ENCODE measurements around the gene C1orf185.

C1orf185 gene

DNA sequence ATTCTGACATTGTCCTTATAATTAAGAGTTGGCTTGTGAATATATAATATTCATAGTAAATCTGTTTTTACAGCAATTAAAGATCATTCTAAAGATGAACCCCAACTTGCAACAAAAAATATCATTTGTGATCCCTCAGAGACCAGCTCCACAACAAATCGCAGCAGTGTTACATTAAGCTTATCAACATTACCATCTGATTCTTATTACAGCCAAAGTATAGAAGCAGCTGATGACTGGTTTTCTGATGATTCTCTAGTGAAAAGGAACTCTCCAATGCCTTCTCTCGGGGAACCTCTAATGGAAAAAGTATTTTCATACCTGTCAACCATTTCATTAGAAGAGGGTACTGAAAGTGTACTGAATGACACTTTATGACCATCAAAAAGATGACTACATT lies 45.4 kb downstream of the C1orf185 start:
- no CpG with 5 or more reads among the region's 2 CpGs for WGBS
- no peak overlapping the region for H2AFZ ChIP-seq (ENCODE audit: low read depth, low read length)
- DNase-seq, result no peak
- H3K9ac ChIP-seq (ENCODE audit: low read length), result no peak overlapping the region
- H2AK5ac ChIP-seq (ENCODE audit: low read length, severe bottlenecking), result no peak overlapping the region
- H3K4me1 ChIP-seq (ENCODE audit: control insufficient read depth, insufficient read depth, low read depth, low read length), result no peaks in the 10 kb centered on the region
- no peaks in the 10 kb centered on the region for H3K79me1 ChIP-seq (replicated peaks; ENCODE audit: low read length, poor library complexity, severe bottlenecking)
- no peak overlapping the region for H2BK15ac ChIP-seq (ENCODE audit: low read depth, poor library complexity, severe bottlenecking)
- no peak overlapping the region for H4K8ac ChIP-seq (ENCODE audit: low read length)
- no peak overlapping the region for H3K14ac ChIP-seq (ENCODE audit: low read length in 2 of 2)
- no peak overlapping the region for H3K27ac ChIP-seq (ENCODE audit: low read length, poor library complexity, severe bottlenecking)
- no peak overlapping the region for H3K4ac ChIP-seq (ENCODE audit: low read depth in 1 of 2, low read length in 2 of 2)
- H2BK5ac ChIP-seq (ENCODE audit: low read depth, low read length, poor library complexity, severe bottlenecking), result no peak overlapping the region
- no peak overlapping the region for H2BK12ac ChIP-seq (ENCODE audit: low read length in 2 of 2)
- no peaks in the 10 kb centered on the region for H3K36me3 ChIP-seq (ENCODE audit: control insufficient read depth in 1 of 2, insufficient read depth in 2 of 2, low read depth in 1 of 2, low read length in 2 of 2)
- no peak overlapping the region for H3K23ac ChIP-seq (ENCODE audit: low read length in 2 of 2)
- H3K18ac ChIP-seq (ENCODE audit: low read depth in 1 of 2, low read length in 2 of 2), result no peak overlapping the region
- H4K91ac ChIP-seq (ENCODE audit: low read length), result no peak overlapping the region
- H3K4me2 ChIP-seq (ENCODE audit: low read length, poor library complexity, severe bottlenecking), result no peak overlapping the region
- no peaks in the 10 kb centered on the region for H3K27me3 ChIP-seq (ENCODE audit: control insufficient read depth in 1 of 2, insufficient read depth in 1 of 2, low read length in 2 of 2)
- no peak overlapping the region for H2BK120ac ChIP-seq (ENCODE audit: low read depth, low read length)
- H3K9me3 ChIP-seq (ENCODE audit: control insufficient read depth, low read length), result no peaks in the 10 kb centered on the region
- no peak overlapping the region for H3K4me3 ChIP-seq (ENCODE audit: insufficient read depth in 1 of 2, low read depth in 1 of 2, low read length in 2 of 2)

DNA sequence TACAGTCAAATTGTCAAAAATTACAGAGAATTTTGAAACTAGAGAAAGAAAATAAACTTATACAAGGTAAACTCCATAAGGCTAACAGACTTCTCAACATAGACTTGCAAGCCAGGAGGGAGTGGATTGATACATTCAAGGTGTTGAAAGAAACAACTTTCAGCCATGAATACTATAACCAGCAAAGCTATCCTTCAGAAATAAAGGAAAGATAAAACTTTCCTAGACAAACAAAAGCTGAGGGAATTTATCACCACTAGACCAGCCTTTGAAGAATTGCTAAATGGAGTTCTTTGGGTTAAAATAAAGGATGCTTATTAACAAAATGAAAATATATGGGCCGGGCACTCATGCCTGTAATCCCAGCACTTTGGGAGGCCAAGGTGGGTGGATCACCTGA lies 52.7 kb downstream of the C1orf185 start:
- H3K9me3 ChIP-seq (ENCODE audit: control insufficient read depth, low read length), result peaks cover 25% of the 10 kb centered on the region
- no peak overlapping the region for H3K14ac ChIP-seq (ENCODE audit: low read length in 2 of 2)
- H3K4me1 ChIP-seq (ENCODE audit: control insufficient read depth, insufficient read depth, low read depth, low read length), result no peaks in the 10 kb centered on the region
- H2BK5ac ChIP-seq (ENCODE audit: low read depth, low read length, poor library complexity, severe bottlenecking), result no peak overlapping the region
- H3K27me3 ChIP-seq (ENCODE audit: control insufficient read depth in 1 of 2, insufficient read depth in 1 of 2, low read length in 2 of 2), result no peaks in the 10 kb centered on the region
- no peak overlapping the region for H2AFZ ChIP-seq (ENCODE audit: low read depth, low read length)
- H3K4me3 ChIP-seq (ENCODE audit: insufficient read depth in 1 of 2, low read depth in 1 of 2, low read length in 2 of 2), result no peak overlapping the region
- H2AK5ac ChIP-seq (ENCODE audit: low read length, severe bottlenecking), result no peak overlapping the region
- H3K79me1 ChIP-seq (replicated peaks; ENCODE audit: low read length, poor library complexity, severe bottlenecking), result no peaks in the 10 kb centered on the region
- no peak overlapping the region for H3K4me2 ChIP-seq (ENCODE audit: low read length, poor library complexity, severe bottlenecking)
- H3K36me3 ChIP-seq (ENCODE audit: control insufficient read depth in 1 of 2, insufficient read depth in 2 of 2, low read depth in 1 of 2, low read length in 2 of 2), result no peaks in the 10 kb centered on the region
- H3K27ac ChIP-seq (ENCODE audit: low read length, poor library complexity, severe bottlenecking), result no peak overlapping the region
- H3K4ac ChIP-seq (ENCODE audit: low read depth in 1 of 2, low read length in 2 of 2), result no peak overlapping the region
- WGBS, result 94% methylated on average over 1 of the region's 1 CpG
- no peak overlapping the region for H3K18ac ChIP-seq (ENCODE audit: low read depth in 1 of 2, low read length in 2 of 2)
- no peak overlapping the region for H4K8ac ChIP-seq (ENCODE audit: low read length)
- H3K9ac ChIP-seq (ENCODE audit: low read length), result no peak overlapping the region
- no peak overlapping the region for H4K91ac ChIP-seq (ENCODE audit: low read length)
- no peak overlapping the region for H2BK12ac ChIP-seq (ENCODE audit: low read length in 2 of 2)
- H3K23ac ChIP-seq (ENCODE audit: low read length in 2 of 2), result no peak overlapping the region
- no peak overlapping the region for H2BK15ac ChIP-seq (ENCODE audit: low read depth, poor library complexity, severe bottlenecking)
- no peak overlapping the region for H2BK120ac ChIP-seq (ENCODE audit: low read depth, low read length)
- DNase-seq, result no peak

DNA sequence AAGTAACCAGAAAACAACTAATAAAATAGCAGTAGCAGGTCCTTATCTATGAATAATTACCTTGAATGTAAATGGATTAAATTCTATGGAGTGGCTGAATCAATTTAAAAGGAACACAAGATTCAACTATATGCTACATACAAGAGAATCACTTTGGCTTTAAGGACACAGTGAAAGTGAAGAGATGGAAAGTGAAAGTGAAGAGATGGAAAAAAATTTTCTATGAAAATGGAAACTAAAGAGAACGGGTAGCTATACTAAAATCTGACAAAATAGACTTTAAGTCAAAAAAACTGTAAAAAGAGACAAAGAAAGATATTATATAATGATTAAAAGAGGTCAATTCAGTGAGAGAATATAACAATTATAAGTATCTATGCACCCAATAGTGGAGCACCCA lies 54.7 kb downstream of the C1orf185 start:
- no peaks in the 10 kb centered on the region for H3K79me1 ChIP-seq (replicated peaks; ENCODE audit: low read length, poor library complexity, severe bottlenecking)
- H3K4me2 ChIP-seq (ENCODE audit: low read length, poor library complexity, severe bottlenecking), result no peak overlapping the region
- DNase-seq, result no peak
- no peak overlapping the region for H3K23ac ChIP-seq (ENCODE audit: low read length in 2 of 2)
- no peak overlapping the region for H3K4me3 ChIP-seq (ENCODE audit: insufficient read depth in 1 of 2, low read depth in 1 of 2, low read length in 2 of 2)
- no peak overlapping the region for H4K8ac ChIP-seq (ENCODE audit: low read length)
- H2BK15ac ChIP-seq (ENCODE audit: low read depth, poor library complexity, severe bottlenecking), result no peak overlapping the region
- no peak overlapping the region for H2BK12ac ChIP-seq (ENCODE audit: low read length in 2 of 2)
- no CpG with 5 or more reads among the region's 1 CpG for WGBS
- H3K27ac ChIP-seq (ENCODE audit: low read length, poor library complexity, severe bottlenecking), result no peak overlapping the region
- no peak overlapping the region for H3K9ac ChIP-seq (ENCODE audit: low read length)
- no peak overlapping the region for H2AK5ac ChIP-seq (ENCODE audit: low read length, severe bottlenecking)
- H3K9me3 ChIP-seq (ENCODE audit: control insufficient read depth, low read length), result peaks cover 25% of the 10 kb centered on the region
- H2AFZ ChIP-seq (ENCODE audit: low read depth, low read length), result no peak overlapping the region
- H3K4ac ChIP-seq (ENCODE audit: low read depth in 1 of 2, low read length in 2 of 2), result no peak overlapping the region
- no peak overlapping the region for H2BK5ac ChIP-seq (ENCODE audit: low read depth, low read length, poor library complexity, severe bottlenecking)
- no peak overlapping the region for H3K14ac ChIP-seq (ENCODE audit: low read length in 2 of 2)
- no peaks in the 10 kb centered on the region for H3K36me3 ChIP-seq (ENCODE audit: control insufficient read depth in 1 of 2, insufficient read depth in 2 of 2, low read depth in 1 of 2, low read length in 2 of 2)
- H2BK120ac ChIP-seq (ENCODE audit: low read depth, low read length), result no peak overlapping the region
- H3K18ac ChIP-seq (ENCODE audit: low read depth in 1 of 2, low read length in 2 of 2), result no peak overlapping the region
- H3K27me3 ChIP-seq (ENCODE audit: control insufficient read depth in 1 of 2, insufficient read depth in 1 of 2, low read length in 2 of 2), result no peaks in the 10 kb centered on the region
- no peak overlapping the region for H4K91ac ChIP-seq (ENCODE audit: low read length)
- no peaks in the 10 kb centered on the region for H3K4me1 ChIP-seq (ENCODE audit: control insufficient read depth, insufficient read depth, low read depth, low read length)

DNA sequence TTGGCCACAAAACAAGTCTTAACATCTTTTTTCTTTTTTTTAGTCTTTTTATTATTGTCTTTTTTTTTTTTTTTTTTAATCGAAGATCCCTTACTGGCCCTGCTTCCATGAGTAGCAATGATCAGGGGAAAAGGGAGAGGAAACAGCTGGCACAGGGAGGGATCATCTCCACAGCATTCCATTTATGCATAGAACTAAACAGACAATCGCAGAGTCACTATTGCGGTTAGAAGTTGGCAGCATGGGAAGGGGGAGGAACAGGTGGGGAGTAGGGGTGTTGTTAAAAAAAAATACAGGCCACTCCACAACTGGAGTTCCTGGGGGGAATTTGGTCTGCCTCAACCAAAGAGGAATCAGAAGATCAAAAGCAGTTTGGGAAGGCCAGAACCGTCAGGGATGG lies 55.4 kb downstream of the C1orf185 start:
- Histone ChIP-seq H2BK5ac (ENCODE audit: low read depth, low read length, poor library complexity, severe bottlenecking) (no peak overlapping the region), H3K18ac (ENCODE audit: low read depth in 1 of 2, low read length in 2 of 2) (no peak overlapping the region), H2AK5ac (ENCODE audit: low read length, severe bottlenecking) (no peak overlapping the region), H2BK12ac (ENCODE audit: low read length in 2 of 2) (no peak overlapping the region), H2BK120ac (ENCODE audit: low read depth, low read length) (no peak overlapping the region), H2AFZ (ENCODE audit: low read depth, low read length) (no peak overlapping the region), H3K4me3 (ENCODE audit: insufficient read depth in 1 of 2, low read depth in 1 of 2, low read length in 2 of 2) (no peak overlapping the region), H4K8ac (ENCODE audit: low read length) (no peak overlapping the region), H3K4me2 (ENCODE audit: low read length, poor library complexity, severe bottlenecking) (no peak overlapping the region), H3K79me1 (replicated peaks; ENCODE audit: low read length, poor library complexity, severe bottlenecking) (no peaks in the 10 kb centered on the region), H3K9ac (ENCODE audit: low read length) (no peak overlapping the region), H3K36me3 (ENCODE audit: control insufficient read depth in 1 of 2, insufficient read depth in 2 of 2, low read depth in 1 of 2, low read length in 2 of 2) (no peaks in the 10 kb centered on the region), H3K27ac (ENCODE audit: low read length, poor library complexity, severe bottlenecking) (no peak overlapping the region), H2BK15ac (ENCODE audit: low read depth, poor library complexity, severe bottlenecking) (no peak overlapping the region), H3K9me3 (ENCODE audit: control insufficient read depth, low read length) (peaks cover 25% of the 10 kb centered on the region), H4K91ac (ENCODE audit: low read length) (no peak overlapping the region), H3K4me1 (ENCODE audit: control insufficient read depth, insufficient read depth, low read depth, low read length) (no peaks in the 10 kb centered on the region), H3K4ac (ENCODE audit: low read depth in 1 of 2, low read length in 2 of 2) (no peak overlapping the region), H3K14ac (ENCODE audit: low read length in 2 of 2) (no peak overlapping the region), H3K23ac (ENCODE audit: low read length in 2 of 2) (no peak overlapping the region), H3K27me3 (ENCODE audit: control insufficient read depth in 1 of 2, insufficient read depth in 1 of 2, low read length in 2 of 2) (no peaks in the 10 kb centered on the region)
- WGBS, result 84% methylated on average over 3 of the region's 4 CpGs
- DNase-seq, result no peak
